Natural killer cell (primary cell): ENCODE measurements around the gene POFUT2. TPM values are rescaled to one million over a fixed set of nuclear protein-coding genes. Genes with fewer than 3 reads are reported as not detected.

Experiments used
- total RNA-seq, 4 donors: library from RNA; stranded (reverse); fragments of 120-200 nt in 1 of 4; gene quantifications; one replicate each; pipeline versions ENCODE4 v1.2.3 to v1.2.4, GENCODE V29; 2013 to 2022

POFUT2 gene
- total RNA-seq, 3 donors from 2014 or later (not counting 1 experiment from before 2014, with no cell fraction given): 41.4 to 46.0 (median 43.3) TPM

Other genes starting within 250 kb of the POFUT2 start
- 10 to 100 TPM; 20.7 to 28.0 (median 26.6) TPM for gene ADARB1, start 213.3 kb downstream of the POFUT2 start, total RNA-seq
- gene COL18A1, start 117.3 kb upstream of the POFUT2 start, total RNA-seq: 10 to 100 TPM; 12.3 to 22.3 (median 12.7) TPM